ENCODE data around the gene MIS12. TPM values are rescaled to one million over a fixed set of nuclear protein-coding genes. Genes with fewer than 3 reads are reported as not detected.

Gene MIS12
- total RNA-seq, 1 experiment from 2014 or later = 14.7 TPM

GRCh38 chr17:5531085-5531418, 44.7 kb downstream of the MIS12 start:
- Histone ChIP-seq H3K79me2 (ENCODE audit: insufficient read depth, low read length) (no peaks in the 10 kb centered on the region), H3K27me3 (ENCODE audit: insufficient read depth, low read length) (no peaks in the 10 kb centered on the region), H3K27ac (ENCODE audit: low read depth, low read length) (no peak overlapping the region), H3K36me3 (ENCODE audit: control insufficient read depth in 1 of 2, insufficient read depth in 2 of 2, low read length in 2 of 2) (no peaks in the 10 kb centered on the region), H3K4me3 (replicated peaks in 1 of 2; ENCODE audit: low read depth in 1 of 2, low read length in 2 of 2) (no peak overlapping the region), H3K4me1 (ENCODE audit: control insufficient read depth in 1 of 2, insufficient read depth in 2 of 2, low read length in 2 of 2) (peaks cover 12 to 17% of the 10 kb centered on the region in 2 experiments), H4K20me1 (ENCODE audit: insufficient read depth) (no peaks in the 10 kb centered on the region), H3K9me3 (ENCODE audit: control insufficient read depth in 1 of 2, insufficient read depth in 1 of 2, low read depth in 1 of 2, low read length in 2 of 2) (no peaks in the 10 kb centered on the region), H3K9ac (ENCODE audit: low read length) (no peak overlapping the region), H3K9me2 (ENCODE audit: insufficient read depth) (no peaks in the 10 kb centered on the region), H3K4me2 (ENCODE audit: low read length) (no peak overlapping the region), H2AFZ (ENCODE audit: low read depth, low read length, poor library complexity, severe bottlenecking) (no peak overlapping the region)
- ATAC-seq (no peak), DNase-seq (ENCODE audit: low read depth, low spot score) (no peak)
- intact Hi-C loops (cut with micrococcal nuclease) = no loop called here
- RAD21 ChIA-PET (ENCODE audit: low non-redundant PET in 1 of 2, low total read pairs in 2 of 2, uncharacterized antibody in 2 of 2, unreplicated experiment in 2 of 2) = no interaction called here
- TF ChIP-seq POLR2AphosphoS5 (IDR thresholded peaks at IDR 0.05; ENCODE audit: low read depth, low read length) = no peak
- no peak for TF ChIP-seq POLR2A (IDR thresholded peaks at IDR 0.05; ENCODE audit: borderline replicate concordance, extremely low read depth, insufficient read depth, insufficient read length)
- TF ChIP-seq SP1 (IDR thresholded peaks at IDR 0.05; ENCODE audit: low read depth) = no peak
- no peak for TF ChIP-seq ZNF274 (IDR thresholded peaks at IDR 0.05; ENCODE audit: low read depth, low read length)
- no peak for TF ChIP-seq RAD21 (IDR thresholded peaks at IDR 0.05; ENCODE audit: low read depth)
- no peak for TF ChIP-seq CEBPB (IDR thresholded peaks at IDR 0.05; ENCODE audit: low read depth)
- TF ChIP-seq MAX (IDR thresholded peaks at IDR 0.05) = no peak
- no peak for TF ChIP-seq EZH2 (IDR thresholded peaks at IDR 0.05)
- no peak for TF ChIP-seq ZFX (IDR thresholded peaks at IDR 0.05)
- TF ChIP-seq YY1 (IDR thresholded peaks at IDR 0.05; ENCODE audit: extremely low read depth, insufficient replicate concordance, low read depth, low read length) = no peak
- no peak for TF ChIP-seq CTCF (IDR thresholded peaks at IDR 0.05 in 2 of 3, conservative IDR thresholded peaks at IDR 0.05 in 1 of 3; ENCODE audit: borderline replicate concordance in 1 of 3, insufficient read depth in 1 of 3, low read depth in 2 of 3, low read length in 2 of 3)
- no peak for TF ChIP-seq SIN3A (IDR thresholded peaks at IDR 0.05; ENCODE audit: low read depth)
- TF ChIP-seq EGR1 (IDR thresholded peaks at IDR 0.05; ENCODE audit: low read depth) = no peak
- no peak for TF ChIP-seq REST (IDR thresholded peaks at IDR 0.05; ENCODE audit: low read depth)
- TF ChIP-seq FOSL1 (IDR thresholded peaks at IDR 0.05; ENCODE audit: low read depth) = no peak
- TF ChIP-seq ATF3 (IDR thresholded peaks at IDR 0.05) = no peak
- TF ChIP-seq EZH2phosphoT487 (IDR thresholded peaks at IDR 0.05; ENCODE audit: borderline replicate concordance) = no peak
- POLR2A ChIA-PET = no interaction called here
- CTCF ChIA-PET = no interaction called here
- BruUV-seq (replicated peaks) = no TSS peak
